Transverse colon (tissue), 3 donors: ENCODE measurements around the gene MGLL.

Source experiments
- CTCF ChIP-seq, 5 experiments: fragments of 200-600 bp in 3 of 5; fragments of 450-650 bp in 2 of 5; sonication (generic) in 3 of 5; IDR thresholded peaks; 1 replicate in 2 of 5; 2 replicates in 3 of 5; pipeline ENCODE4 v1.5.1; 2016 to 2017; ENCODE audit warnings: antibody characterized with exemption in 5 of 5, inconsistent platforms in 3 of 5, mild to moderate bottlenecking in 2 of 5, moderate library complexity in 1 of 5
- EP300 ChIP-seq: sonication (generic); formaldehyde crosslinking; IDR thresholded peaks from one replicate; pipeline ENCODE4 v1.6.1; 2017; ENCODE audit warnings: antibody characterized with exemption, low read depth
- POLR2A ChIP-seq: fragments of 450-650 bp; IDR thresholded peaks from one replicate; pipeline ENCODE4 v1.6.1; 2016; ENCODE audit warnings: antibody characterized with exemption, mild to moderate bottlenecking, moderate library complexity

- TF ChIP-seq CTCF (IDR thresholded peaks at IDR 0.05) (no peak), POLR2A (no peak), EP300 (no peak)
These were observed 16.8 kb upstream of the MGLL start for GRCh38 chr3:127839099-127839498.
